Karpas-422 (cell line): ENCODE measurements around the gene TXNRD3. TPM values are rescaled to one million over a fixed set of nuclear protein-coding genes. Genes with fewer than 3 reads are reported as not detected.
"Not testable (repeated sequence)": the region's sequence is repeated elsewhere in the genome, so short reads cannot be mapped to it uniquely, and the experiment has no call there.

ENCODE experiments used
- DNase-seq: peaks from one replicate; pipeline ENCODE4 v3.0.0-alpha.2; 2015
- H2AFZ ChIP-seq: fragments of 200-600 bp; sonication (generic); 2 replicates; pipeline ENCODE4 v1.6.1; 2014; ENCODE audit warnings: antibody characterized with exemption, low read length, mixed read lengths
- H3K27ac ChIP-seq: fragments of 200-600 bp; sonication (generic); 2 replicates; pipeline ENCODE4 v1.5.1; 2014; ENCODE audit warnings: mild to moderate bottlenecking, low read length, moderate library complexity
- H3K27me3 ChIP-seq: fragments of 200-600 bp; sonication (generic); 2 replicates; pipeline ENCODE4 v1.6.1; 2014; ENCODE audit warnings: low read length, mixed read lengths
- H3K36me3 ChIP-seq: fragments of 200-600 bp; sonication (generic); 2 replicates; pipeline ENCODE4 v1.6.1; 2014; ENCODE audit warnings: low read length, mixed read lengths; ENCODE audit not compliant: insufficient read depth
- H3K4me1 ChIP-seq: fragments of 200-600 bp; sonication (generic); 2 replicates; pipeline ENCODE4 v1.6.1; 2014; ENCODE audit warnings: mild to moderate bottlenecking, low read length, mixed read lengths
- H3K4me2 ChIP-seq: fragments of 200-600 bp; sonication (generic); 2 replicates; pipeline ENCODE4 v1.6.1; 2014; ENCODE audit warnings: low read length, low read depth, mild to moderate bottlenecking; ENCODE audit not compliant: poor library complexity, severe bottlenecking
- H3K4me3 ChIP-seq: fragments of 200-600 bp; sonication (generic); 2 replicates; pipeline ENCODE4 v1.5.1; 2014; ENCODE audit warnings: mild to moderate bottlenecking, antibody characterized with exemption, low read length, mixed read lengths
- H3K79me2 ChIP-seq: fragments of 200-600 bp; sonication (generic); 2 replicates; pipeline ENCODE4 v1.6.1; 2014; ENCODE audit warnings: mild to moderate bottlenecking, low read length, mixed read lengths
- H3K9ac ChIP-seq: fragments of 200-600 bp; sonication (generic); 2 replicates; pipeline ENCODE4 v1.6.0; 2014; ENCODE audit warnings: low read length
- H3K9me2 ChIP-seq: fragments of 200-600 bp; sonication (generic), shearing (Covaris generic); replicated peaks from 2 replicates; pipeline ENCODE4 v1.6.0; 2014; ENCODE audit warnings: mild to moderate bottlenecking, low read length, moderate library complexity; ENCODE audit not compliant: insufficient read depth
- H3K9me3 ChIP-seq: fragments of 300-700, 200-600 bp; sonication (generic); 2 replicates; pipeline ENCODE4 v1.6.1; 2014; ENCODE audit warnings: low read length, mixed read lengths
- H4K20me1 ChIP-seq: fragments of 200-600 bp; sonication (generic); 2 replicates; pipeline ENCODE4 v1.6.1; 2014; ENCODE audit warnings: mild to moderate bottlenecking, antibody characterized with exemption, low read length, low read depth; ENCODE audit not compliant: insufficient read depth
- total RNA-seq: library from RNA; depleted of rRNA; stranded (reverse); fragments of >200 nt; shearing (Covaris generic); gene quantifications from 2 replicates; pipeline ENCODE4 v1.2.3, GENCODE V29; 2014; ENCODE audit warnings: low replicate concordance

Gene TXNRD3
- total RNA-seq, 1 experiment from 2014 or later = not detected

DNA sequence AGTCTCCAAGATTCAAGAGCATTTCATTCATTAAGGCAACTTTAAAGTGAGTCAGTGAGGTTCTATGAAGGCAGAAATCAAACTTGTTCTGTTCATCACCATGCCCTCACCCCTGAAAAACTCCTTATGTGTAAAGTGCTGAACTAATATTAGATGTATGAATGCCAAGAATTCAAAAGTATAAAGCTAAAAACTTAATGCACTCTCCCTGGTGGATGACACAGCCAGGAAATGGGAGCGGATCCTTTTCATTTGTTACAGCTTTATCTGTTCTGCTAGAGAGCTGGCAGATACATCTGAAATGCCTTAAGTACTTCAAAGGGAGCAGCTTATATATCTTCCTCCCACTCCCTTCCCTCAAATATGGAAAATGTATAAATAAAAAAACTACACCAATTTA, 8.2 kb downstream of the TXNRD3 start:
- H3K27me3 ChIP-seq = 0 out of 2 replicates have a peak, but pooled peaks cover 3% of the 10 kb centered on the region
- no peak overlapping the region for H3K4me3 ChIP-seq
- DNase-seq = no peak
- no peak overlapping the region for H2AFZ ChIP-seq
- no peak overlapping the region for H3K4me2 ChIP-seq
- H3K4me1 ChIP-seq = no peaks in the 10 kb centered on the region
- no peaks in the 10 kb centered on the region for H3K9me2 ChIP-seq
- no peak overlapping the region for H3K27ac ChIP-seq
- no peaks in the 10 kb centered on the region for H4K20me1 ChIP-seq
- H3K79me2 ChIP-seq = no peaks in the 10 kb centered on the region
- H3K9me3 ChIP-seq = no peaks in the 10 kb centered on the region
- no peaks in the 10 kb centered on the region for H3K36me3 ChIP-seq
- no peak overlapping the region for H3K9ac ChIP-seq

DNA sequence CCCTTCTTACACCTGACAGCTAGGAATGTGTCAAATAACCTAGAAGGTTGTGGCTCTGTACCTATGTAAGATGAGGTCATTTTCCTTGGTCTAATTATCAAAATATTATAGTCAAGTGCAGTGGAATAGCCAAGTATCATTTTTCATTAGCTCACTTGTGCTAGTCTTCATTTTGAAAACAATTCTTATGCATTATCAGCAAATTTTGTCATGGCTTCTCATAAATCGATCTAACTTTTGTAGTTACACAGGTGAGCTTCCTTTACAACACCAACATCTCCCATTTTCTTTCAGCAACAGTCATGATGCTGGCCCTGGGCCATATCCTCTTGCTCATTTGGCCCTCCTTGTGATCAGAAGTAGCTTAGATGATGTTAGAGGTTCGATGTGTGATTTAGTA, 10.3 kb downstream of the TXNRD3 start:
- Histone ChIP-seq H3K4me3 (no peak overlapping the region), H3K27ac (no peak overlapping the region), H3K36me3 (no peaks in the 10 kb centered on the region), H3K9ac (no peak overlapping the region), H3K79me2 (no peaks in the 10 kb centered on the region), H4K20me1 (no peaks in the 10 kb centered on the region), H3K9me3 (no peaks in the 10 kb centered on the region), H2AFZ (no peak overlapping the region), H3K4me2 (no peak overlapping the region), H3K4me1 (no peaks in the 10 kb centered on the region), H3K9me2 (no peaks in the 10 kb centered on the region), H3K27me3 (0 out of 2 replicates have a peak, but pooled peaks cover 3% of the 10 kb centered on the region)
- DNase-seq = no peak

DNA sequence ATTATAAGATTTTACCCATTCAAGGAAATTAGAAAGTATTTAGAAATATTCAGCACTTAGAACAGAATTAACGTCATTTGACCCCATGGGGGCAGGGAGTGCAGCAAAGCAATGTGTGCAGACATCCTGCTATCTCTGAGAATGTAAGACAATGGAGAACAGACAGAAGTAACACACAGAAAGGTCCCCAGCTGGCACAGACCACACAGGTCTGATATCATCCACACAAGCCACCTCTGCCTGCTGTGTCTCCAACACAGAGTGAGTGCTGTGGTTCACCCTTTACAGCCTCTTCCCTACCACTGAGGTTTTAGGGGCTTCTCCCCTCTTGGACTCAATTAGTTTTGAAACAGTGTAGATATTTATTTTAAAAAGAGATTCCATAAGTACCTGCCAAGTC, 16.1 kb downstream of the TXNRD3 start:
- H2AFZ ChIP-seq = no peak overlapping the region
- no peak overlapping the region for H3K27ac ChIP-seq
- H3K9ac ChIP-seq = no peak overlapping the region
- no peaks in the 10 kb centered on the region for H3K4me1 ChIP-seq
- no peaks in the 10 kb centered on the region for H3K27me3 ChIP-seq
- H3K4me3 ChIP-seq = no peak overlapping the region
- DNase-seq = no peak
- no peaks in the 10 kb centered on the region for H3K79me2 ChIP-seq
- no peaks in the 10 kb centered on the region for H3K9me2 ChIP-seq
- H3K4me2 ChIP-seq = no peak overlapping the region
- no peaks in the 10 kb centered on the region for H3K36me3 ChIP-seq
- H3K9me3 ChIP-seq = no peaks in the 10 kb centered on the region
- no peaks in the 10 kb centered on the region for H4K20me1 ChIP-seq

DNA sequence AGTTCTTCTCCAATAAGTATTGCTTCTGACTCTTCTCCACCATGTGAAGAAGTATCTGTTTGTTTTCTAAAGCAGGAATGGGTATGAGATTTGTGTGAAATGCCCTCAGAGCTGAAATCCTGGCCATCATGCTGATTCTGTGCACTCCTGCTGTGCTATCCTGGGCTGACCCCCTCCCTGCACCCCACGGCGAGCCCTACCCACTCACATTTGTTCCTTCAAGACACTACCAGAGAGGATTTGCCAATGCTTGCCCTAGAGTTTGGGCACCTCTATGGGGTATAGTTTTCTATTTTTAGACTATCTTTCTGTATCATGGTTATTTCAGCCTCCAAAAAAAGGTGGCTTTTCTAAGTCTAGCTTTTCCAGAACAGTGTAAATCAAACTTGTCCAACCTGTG, 18.5 kb downstream of the TXNRD3 start:
- Histone ChIP-seq H3K27ac (no peak overlapping the region), H3K79me2 (no peaks in the 10 kb centered on the region), H3K4me2 (no peak overlapping the region)

DNA sequence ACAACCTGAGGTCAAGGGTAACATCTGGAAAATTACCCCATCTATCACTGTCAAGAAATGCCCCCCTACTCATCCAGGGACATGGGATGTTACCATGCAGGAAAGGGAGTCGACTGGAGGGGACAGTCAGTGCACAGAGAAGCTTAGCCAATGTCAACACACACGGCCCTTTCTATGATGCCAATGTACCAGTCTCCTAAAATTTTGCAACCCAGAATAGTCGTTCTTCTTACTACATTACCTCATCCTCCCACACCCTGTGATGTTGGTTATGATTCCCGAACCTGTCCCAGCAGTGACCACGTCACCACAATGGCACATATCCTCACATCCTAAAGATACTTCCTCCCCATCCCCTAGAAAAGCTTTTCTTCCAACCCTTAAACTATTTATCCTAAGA, 20.1 kb downstream of the TXNRD3 start:
- Histone ChIP-seq H3K36me3 (no peaks in the 10 kb centered on the region), H3K4me1 (no peaks in the 10 kb centered on the region), H3K9me3 (no peaks in the 10 kb centered on the region), H3K9me2 (no peaks in the 10 kb centered on the region), H3K79me2 (no peaks in the 10 kb centered on the region), H3K4me3 (no peak overlapping the region), H3K9ac (no peak overlapping the region), H3K27me3 (no peaks in the 10 kb centered on the region), H3K4me2 (no peak overlapping the region), H3K27ac (no peak overlapping the region), H4K20me1 (no peaks in the 10 kb centered on the region), H2AFZ (no peak overlapping the region)
- no peak for DNase-seq

More for the DNA sequence above, 18.5 kb downstream of the TXNRD3 start:
- DNase-seq = no peak
- no peak overlapping the region for H2AFZ ChIP-seq
- H3K9me3 ChIP-seq = no peaks in the 10 kb centered on the region
- H3K9ac ChIP-seq = no peak overlapping the region
- H3K4me1 ChIP-seq = no peaks in the 10 kb centered on the region
- no peaks in the 10 kb centered on the region for H3K27me3 ChIP-seq
- H3K9me2 ChIP-seq = no peaks in the 10 kb centered on the region
- H3K4me3 ChIP-seq = no peak overlapping the region
- H3K36me3 ChIP-seq = no peaks in the 10 kb centered on the region
- H4K20me1 ChIP-seq = no peaks in the 10 kb centered on the region

DNA sequence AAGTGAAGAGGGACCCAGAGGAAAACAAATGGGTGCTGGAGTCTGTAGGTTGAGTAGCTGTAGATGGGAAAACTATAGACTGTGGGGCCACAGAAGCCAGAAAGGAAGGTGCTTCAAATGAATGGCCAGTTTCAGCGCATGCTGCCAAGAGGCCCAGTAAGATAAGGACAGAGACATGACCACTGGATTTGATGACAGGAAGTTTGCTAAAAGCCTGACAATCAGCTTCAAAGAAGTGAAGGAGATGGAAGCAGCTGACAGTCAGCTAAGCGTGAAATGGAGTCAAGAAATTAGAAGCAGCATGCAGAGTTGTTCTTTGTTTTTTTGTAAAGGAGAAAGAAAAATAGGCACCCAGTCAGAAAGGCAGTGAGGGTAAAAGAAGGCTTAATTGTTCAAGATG, 24.9 kb downstream of the TXNRD3 start:
- Histone ChIP-seq H3K27ac (no peak overlapping the region), H3K9ac (no peak overlapping the region), H3K4me3 (no peak overlapping the region), H3K36me3 (no peaks in the 10 kb centered on the region), H2AFZ (no peak overlapping the region), H3K4me1 (no peaks in the 10 kb centered on the region), H4K20me1 (no peaks in the 10 kb centered on the region), H3K9me3 (no peaks in the 10 kb centered on the region), H3K4me2 (no peak overlapping the region), H3K27me3 (no peaks in the 10 kb centered on the region), H3K79me2 (no peaks in the 10 kb centered on the region), H3K9me2 (no peaks in the 10 kb centered on the region)
- no peak for DNase-seq

DNA sequence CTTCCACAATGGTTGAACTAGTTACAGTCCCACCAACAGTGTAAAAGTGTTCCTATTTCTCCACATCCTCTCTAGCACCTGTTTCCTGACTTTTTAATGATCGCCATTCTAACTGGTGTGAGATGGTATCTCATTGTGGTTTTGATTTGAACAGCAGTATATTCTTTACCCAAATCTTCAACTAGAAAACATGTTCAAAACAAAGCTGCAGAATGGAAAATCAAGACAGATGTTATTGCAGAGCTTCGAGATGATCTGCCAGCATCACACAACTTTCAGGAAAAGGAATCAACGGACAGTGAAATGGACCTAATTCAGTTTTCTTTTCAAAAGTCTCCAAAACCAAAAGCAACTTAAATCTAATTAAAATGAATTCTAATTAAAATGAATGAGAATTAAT, 29.2 kb downstream of the TXNRD3 start:
- H3K9ac ChIP-seq, DNase-seq, H4K20me1 ChIP-seq, H2AFZ ChIP-seq, H3K4me2 ChIP-seq, H3K9me2 ChIP-seq, H3K79me2 ChIP-seq, H3K4me3 ChIP-seq, H3K27me3 ChIP-seq, H3K27ac ChIP-seq, H3K9me3 ChIP-seq, H3K36me3 ChIP-seq, H3K4me1 ChIP-seq: not testable (repeated sequence)

DNA sequence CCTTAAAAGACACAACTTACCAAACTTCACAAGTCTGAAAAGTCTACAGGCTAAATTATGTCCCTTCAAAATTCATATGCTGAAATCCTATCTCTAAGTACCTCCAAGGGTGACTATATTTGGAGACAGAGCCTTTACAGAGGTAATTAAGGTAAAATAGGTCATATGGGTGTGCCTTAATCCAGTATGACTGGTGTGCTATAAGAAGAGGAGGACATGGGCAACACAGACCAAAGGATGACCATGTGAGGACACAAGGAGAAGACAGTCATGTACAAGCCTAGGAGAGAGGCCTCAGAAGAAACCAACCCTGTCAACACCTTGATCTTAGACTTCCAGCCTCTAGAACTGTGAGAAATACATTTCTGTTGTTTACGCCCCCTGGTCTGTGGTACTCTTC, 32.2 kb downstream of the TXNRD3 start:
- no peaks in the 10 kb centered on the region for H3K9me2 ChIP-seq
- H3K36me3 ChIP-seq = no peaks in the 10 kb centered on the region
- DNase-seq = no peak
- H3K9ac ChIP-seq = no peak overlapping the region
- H3K79me2 ChIP-seq = no peaks in the 10 kb centered on the region
- no peaks in the 10 kb centered on the region for H4K20me1 ChIP-seq
- H3K4me1 ChIP-seq = no peaks in the 10 kb centered on the region
- no peak overlapping the region for H2AFZ ChIP-seq
- no peaks in the 10 kb centered on the region for H3K9me3 ChIP-seq
- no peak overlapping the region for H3K4me3 ChIP-seq
- H3K4me2 ChIP-seq = no peak overlapping the region
- no peak overlapping the region for H3K27ac ChIP-seq
- H3K27me3 ChIP-seq = no peaks in the 10 kb centered on the region
